ENCODE results near the gene SP3.

Gene SP3

DNA sequence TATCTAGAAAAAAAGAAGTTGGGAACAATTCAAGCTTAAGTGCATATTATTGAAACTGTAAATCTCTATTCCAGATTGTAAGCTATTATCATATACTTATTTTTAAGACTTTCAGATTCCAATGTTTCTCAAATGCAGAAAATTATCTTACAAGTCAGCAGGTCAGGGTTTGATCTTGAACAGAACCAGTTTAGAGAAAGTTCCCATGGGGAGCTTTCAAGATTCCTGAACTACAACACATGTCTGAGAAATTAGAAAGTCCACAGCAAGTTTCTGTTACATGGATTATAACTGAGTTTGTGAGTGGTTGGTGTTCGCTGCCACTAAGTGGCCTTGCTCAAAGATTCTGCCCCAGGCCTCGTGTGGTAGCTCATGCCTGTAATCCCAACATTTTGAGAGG, 31.6 kb upstream of the SP3 start:
- DNase-seq: no peak

GRCh38 chr2:173993459-173993858, 28.3 kb upstream of the SP3 start:
- DNase-seq: no peak

- DNase-seq: no peak
Observed at GRCh38 chr2:173991856-173992588, 26.8 kb upstream of the SP3 start.

- no peak for DNase-seq
Observed at GRCh38 chr2:173990970-173991819, 26.0 kb upstream of the SP3 start.

- no peak for DNase-seq
Observed at GRCh38 chr2:173990245-173990644, 25.1 kb upstream of the SP3 start.

GRCh38 chr2:173989884-173990215, 24.7 kb upstream of the SP3 start:
- no peak for DNase-seq

DNA sequence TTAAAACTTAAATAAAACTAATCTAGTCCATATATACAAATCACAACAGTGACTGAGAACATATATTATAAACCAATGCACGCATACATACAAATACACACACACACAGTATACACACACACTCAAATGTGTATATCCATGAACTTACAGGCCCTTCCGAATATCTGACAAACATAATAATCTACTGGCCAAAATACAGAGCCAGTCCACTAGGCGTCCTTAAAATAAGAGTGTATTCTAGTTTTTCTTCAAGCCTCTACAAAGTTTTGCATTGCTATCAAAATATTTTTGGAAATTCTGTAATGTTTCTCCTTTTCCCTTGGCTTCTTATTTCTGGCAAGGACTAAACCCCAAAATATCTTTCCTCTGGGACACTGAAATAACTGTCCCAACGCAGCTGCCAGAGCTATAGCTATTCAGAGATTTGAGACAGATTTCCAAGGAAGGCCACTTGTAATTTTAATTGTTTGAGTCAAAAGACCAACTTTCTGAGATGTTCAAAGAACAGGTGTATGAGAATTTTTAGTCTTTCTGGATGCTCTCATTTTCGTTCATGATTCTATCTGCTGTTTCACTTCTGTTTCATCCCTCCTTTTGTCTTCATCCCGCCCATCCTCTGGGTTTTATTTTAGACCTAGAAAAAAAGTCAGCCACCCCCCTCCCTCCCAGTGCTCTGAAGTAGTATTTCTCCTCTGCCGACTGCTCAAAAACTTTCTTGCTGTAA, 24.1 kb upstream of the SP3 start:
- DNase-seq: no peak

- no peak for DNase-seq
Observed at GRCh38 chr2:173986805-173987204, 21.6 kb upstream of the SP3 start.

DNA sequence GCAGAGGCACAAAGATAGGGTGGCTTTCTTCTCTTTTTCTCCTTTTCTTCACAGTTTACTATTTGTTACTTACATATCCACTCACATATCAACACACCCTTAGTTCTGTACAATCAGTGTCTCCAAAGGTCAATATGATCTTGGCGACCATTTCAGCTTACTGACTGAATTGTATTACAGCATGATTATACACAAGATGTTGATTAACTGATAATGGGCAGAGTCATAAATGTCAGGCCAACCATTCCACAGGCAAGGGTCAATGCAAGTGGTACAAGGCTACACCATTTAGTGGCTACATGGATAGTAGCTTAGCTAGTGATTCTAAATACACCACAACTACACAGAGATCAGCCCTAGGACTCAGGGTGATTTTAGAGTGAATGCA, 20.4 kb upstream of the SP3 start:
- no peak for DNase-seq

DNA sequence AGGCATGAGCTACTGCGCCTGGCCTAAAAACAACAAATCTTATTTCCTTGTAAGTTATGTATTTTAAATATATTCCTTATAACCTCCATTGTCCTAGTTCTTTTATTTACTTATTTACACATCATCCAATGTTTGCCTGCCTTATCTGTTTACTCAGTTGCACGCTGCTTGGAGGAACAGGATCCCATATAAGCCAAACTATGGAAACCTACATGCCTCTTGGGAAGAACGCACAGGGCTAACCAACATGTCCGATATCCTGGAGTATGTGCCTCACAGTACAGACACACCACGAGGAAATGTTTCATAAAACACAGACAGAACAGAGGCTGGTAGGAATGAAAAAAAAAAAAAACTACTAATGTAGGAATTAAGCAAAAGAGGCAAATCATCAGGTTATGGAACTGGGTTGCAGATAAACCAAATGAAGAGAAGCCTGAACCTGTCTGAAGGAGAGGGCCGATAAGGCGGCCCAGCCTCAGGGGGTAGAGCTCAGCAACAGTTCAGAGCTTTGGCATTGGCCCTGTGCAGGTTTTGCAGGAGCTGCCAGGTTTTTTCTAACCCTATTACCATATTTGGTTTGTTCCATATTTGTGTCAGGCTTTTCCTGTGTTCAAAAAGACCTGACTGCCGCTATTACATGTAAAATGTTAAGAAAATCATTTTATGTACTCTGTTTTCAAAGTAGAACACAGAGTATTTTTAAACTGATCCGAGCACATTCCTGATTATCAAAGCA, 19.9 kb upstream of the SP3 start:
- DNase-seq: no peak

DNA sequence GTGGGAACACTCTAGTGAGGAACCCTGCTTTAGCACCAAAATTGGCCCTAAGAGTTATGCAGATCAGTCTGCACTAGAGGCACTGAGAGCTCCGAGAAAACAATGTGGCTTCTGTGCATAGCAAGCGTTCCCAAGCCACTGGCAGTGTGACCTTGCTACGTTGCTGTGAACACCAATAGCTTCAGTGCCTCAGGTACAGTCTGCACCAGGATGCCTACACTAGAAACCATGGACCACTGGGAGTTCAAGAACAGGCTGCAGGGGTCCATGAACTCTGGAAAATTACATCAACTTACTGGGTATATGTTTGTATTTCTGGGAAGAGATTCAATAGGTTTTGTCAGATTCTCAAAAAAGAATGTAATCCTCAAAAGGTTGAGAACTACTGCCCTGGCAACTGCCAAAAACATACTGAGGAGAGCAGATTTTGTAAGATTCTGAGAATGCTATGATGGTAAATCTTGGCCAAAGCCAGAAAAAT, 18.3 kb upstream of the SP3 start:
- DNase-seq: no peak

DNA sequence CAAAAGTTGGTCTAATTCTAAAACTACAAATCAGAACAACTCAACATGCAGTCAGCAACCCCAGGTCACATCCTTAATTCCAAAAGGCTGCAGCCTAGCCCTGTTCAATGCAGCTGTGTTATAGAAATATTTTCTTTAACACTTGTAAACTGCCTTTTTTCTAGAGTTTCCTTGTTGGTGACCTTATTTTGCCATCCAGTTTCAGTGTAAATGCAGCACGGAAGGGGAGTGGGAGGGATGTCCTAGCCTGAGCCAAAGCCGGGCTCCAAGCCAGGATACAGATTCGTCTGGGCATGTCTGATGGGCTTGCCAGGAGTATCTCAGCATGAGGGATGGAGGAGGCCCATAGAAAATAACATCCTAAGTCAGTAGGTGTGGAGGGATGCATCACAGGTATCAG, 17.7 kb upstream of the SP3 start:
- DNase-seq: no peak

GRCh38 chr2:173982182-173982714, 17.1 kb upstream of the SP3 start:
- DNase-seq: no peak

DNA sequence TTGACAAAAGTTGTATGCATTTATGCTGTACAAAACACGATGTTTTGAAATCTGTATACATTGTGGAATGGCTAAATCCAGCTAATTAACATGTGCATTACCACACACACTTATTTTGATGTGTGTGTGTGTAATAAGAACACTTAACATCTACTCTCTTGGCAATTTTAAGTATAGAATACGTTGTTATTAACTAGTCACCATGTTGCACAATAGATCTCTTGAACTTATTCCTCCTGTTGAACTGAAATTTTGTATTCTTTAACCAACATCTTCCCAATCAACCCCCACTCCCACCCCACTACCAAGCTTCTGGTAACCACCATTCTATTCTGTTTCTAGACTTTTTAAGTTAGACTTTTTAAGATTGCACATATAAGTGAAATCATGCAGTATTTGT, 16.3 kb upstream of the SP3 start:
- DNase-seq: no peak

GRCh38 chr2:173979751-173980351, 14.7 kb upstream of the SP3 start:
- no peak for DNase-seq

- no peak for DNase-seq
Observed at GRCh38 chr2:173978447-173978846, 13.3 kb upstream of the SP3 start.

- no peak for DNase-seq
Observed at GRCh38 chr2:173972636-173973035, 7.5 kb upstream of the SP3 start.

- no peak for DNase-seq
Observed at GRCh38 chr2:173972165-173972564, 7.0 kb upstream of the SP3 start.

GRCh38 chr2:173970516-173970924, 5.3 kb upstream of the SP3 start:
- DNase-seq: no peak

GRCh38 chr2:173969886-173970285, 4.7 kb upstream of the SP3 start:
- DNase-seq: no peak

DNA sequence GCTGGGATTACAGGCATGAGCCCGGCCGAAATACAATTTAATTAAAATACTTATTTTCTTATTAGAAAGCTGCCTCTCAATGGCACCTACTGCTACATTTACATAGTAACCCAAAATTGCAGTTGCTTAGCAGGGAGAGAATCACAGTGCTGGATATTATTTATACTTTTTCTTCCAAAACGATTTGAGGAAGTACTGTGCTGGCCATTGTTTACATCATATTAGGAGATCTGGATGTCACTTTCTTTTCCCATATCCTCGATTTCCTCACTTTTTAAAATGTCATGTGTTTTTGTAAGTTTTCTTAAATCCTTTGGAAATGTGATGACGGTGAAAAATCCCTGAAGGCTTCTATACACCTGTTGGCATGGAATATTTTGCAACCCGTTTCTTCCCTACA, 3.4 kb upstream of the SP3 start:
- no peak for DNase-seq

Measured in NCI-H526 treated with DMSO at 0.1 percent for 48 hours (cell line).